Germinal center (tissue), 1 donor: ENCODE results near the gene IGF2BP1.

ENCODE experiments used
- DNase-seq: peaks from one replicate; pipeline ENCODE4 v3.0.0; 2012; ENCODE audit warnings: mixed read lengths, low spot score

The IGF2BP1 gene

DNA sequence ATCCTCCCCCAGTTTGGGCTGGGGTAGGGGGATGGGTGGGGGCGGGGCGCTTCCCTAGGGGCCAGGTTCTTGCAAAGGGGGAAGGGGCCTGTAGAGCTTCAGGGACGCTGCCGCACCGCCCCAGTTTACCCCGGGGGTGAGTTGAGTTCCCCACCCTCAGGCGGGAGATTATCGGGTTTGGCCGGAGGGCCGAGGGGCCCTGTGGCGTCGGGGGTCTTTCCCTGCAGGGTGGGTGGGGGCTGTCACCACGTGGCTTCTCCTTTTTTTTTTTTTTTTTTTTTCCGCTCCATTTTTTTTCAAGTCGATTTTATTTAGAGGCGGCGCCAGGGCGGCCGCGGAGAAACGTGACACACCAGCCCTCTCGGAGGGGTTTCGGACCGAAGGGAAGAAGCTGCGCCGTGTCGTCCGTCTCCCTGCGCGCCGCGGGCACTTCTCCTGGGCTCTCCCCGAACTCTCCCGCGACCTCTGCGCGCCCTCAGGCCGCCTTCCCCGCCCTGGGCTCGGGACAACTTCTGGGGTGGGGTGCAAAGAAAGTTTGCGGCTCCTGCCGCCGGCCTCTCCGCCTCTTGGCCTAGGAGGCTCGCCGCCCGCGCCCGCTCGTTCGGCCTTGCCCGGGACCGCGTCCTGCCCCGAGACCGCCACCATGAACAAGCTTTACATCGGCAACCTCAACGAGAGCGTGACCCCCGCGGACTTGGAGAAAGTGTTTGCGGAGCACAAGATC is at the start of gene IGF2BP1:
Gene IGF2BP1 (plus strand): TSS at position 283 of the 724 bp plus-strand sequence. CDS start 361 bp downstream, at position 644.
- peak; percentile 44 for DNase-seq

DNA sequence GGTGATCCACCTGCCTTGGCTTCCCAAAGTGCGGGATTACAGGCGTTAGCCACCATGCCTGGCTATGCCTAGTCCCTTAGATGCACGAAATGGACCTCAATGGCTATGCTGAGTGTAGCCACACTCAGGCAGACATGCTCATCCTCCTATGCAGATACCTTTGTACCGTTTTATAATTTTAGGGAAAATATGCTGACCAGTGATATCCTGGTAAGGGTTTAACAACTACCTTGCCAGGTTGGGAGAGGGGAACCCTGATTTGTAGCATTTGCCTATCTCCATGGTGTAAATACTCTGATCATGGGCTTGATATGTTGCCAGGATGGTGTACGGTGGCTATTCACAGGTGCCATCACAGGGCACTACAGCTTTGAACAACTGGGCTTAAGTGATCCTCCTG is 45.6 kb upstream of the IGF2BP1 start:
- no peak for DNase-seq

DNA sequence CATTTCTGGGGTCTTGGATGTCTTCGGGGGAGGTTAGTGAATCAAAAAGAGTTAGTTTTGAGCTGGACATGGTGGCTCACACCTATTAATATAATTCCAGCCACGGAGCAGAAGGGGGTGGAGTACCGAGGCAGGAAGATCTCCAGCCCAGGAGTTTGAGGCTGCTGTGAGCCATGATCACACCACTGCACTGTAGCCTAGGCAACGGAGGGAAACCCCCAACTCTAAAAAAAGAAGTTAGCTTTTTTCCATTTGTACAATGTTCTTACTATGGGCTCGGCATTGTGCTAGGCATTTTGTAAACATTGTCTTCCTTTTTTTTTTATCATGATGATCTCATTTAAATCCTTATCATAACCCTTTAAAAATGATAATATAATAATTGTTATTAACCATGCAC is 44.3 kb upstream of the IGF2BP1 start:
- DNase-seq = no peak

DNA sequence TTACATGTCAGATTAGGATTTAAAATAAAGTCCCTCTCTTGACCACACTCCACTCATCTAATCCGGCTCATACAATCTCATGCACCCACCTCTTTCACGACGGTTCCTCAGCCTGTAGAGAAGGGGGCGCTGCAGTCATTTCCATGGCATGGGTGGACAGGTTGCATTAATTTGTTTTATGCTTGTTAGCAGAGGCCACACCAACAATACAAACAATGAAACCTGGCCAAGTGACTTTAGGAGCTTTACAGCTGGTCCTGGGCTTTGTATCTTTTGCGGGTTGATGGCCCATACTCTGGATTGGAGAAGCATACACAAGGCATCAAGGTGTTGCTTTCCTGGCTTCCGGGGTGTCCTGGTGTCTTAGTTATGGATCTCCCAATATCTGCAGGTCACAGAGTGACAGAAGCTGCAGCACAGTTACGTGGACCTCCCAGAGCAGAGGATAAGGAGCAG is 42.9 kb upstream of the IGF2BP1 start:
- no peak for DNase-seq

DNA sequence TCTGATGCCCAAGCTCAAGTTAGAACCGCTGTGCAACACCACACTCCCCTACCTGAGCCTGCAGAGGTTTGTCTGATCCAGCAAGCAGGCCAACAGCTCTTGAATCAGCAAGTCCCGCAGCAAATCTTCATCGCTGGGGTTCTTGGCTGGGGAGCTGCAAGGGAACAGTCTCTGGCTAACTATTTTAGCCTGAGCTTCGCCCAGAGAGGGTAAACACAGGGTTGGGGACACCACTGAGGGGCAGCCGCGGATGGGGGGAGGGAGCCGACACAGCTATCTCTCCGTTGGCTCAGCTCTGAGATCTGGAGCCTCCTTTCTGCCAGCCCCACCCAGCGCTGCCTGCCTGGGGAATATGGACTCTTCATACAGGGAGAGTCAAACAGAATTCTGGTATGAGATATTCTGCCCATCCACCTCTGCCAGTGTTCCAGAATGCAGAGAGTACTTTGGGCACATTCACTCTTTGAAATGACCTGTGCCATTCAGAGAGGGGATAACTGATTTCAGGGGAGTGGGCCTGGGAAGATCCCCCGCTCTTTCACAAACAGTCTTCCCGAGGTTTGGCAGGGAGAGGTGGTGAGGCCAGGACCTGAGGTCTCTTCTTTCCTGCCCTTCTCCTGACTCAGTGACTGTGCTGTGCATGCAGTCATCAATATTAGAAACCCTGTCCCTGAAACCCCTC is 36.2 kb upstream of the IGF2BP1 start:
- DNase-seq = no peak

DNA sequence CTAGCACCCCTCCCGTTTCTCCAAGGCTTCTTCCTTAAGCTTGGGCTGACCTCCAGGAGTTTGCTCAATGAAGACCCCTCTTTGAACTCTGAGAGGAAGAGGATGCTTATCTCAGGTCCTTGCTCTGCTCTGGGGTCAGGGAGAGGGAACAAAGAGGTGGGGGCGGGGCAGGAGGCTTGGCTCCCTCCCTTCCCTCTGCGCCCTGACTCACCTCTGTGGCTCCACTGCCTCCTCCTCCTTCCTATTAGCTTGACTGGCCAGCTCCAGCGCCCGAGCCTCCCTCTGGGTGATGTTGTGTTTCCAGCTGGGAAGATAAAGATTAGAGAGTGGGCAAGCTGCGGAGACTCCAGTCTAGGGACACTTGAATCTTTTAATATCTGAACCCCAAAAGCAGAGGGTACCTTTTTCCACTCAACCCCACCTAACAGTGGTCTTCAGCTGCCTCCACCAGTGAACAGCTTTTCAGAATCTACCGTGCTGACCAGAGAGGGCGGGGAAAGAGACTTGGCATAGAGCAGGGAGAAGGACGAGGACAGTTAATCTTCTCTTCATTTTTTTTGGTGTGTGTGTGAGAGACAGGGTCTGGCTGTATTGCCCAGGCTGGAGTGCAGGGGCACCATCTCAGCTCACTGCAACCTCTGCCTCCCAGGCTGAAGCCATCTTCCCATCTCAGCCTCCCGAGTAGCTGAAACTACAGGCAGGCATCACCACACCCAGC is 35.5 kb upstream of the IGF2BP1 start:
- no peak for DNase-seq

DNA sequence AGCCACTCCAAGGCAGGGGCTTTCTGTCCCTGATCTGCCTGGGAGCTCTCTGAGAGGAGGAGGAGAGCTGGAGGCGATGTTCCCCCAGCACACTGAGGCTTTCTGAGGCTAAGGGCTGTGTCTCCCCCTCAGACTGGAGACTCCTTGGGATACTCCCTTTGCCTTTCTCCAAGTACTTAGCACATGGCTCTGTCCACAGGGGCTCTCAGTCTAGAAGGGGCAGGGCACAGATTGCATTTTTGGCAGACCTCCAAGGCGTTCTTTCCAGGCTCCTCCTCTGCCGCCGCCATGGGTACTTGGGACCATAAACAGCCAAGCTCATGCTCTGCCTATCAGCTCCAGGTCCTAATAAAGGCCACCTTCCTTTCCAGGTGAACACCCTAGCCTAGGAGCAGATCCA is 27.0 kb upstream of the IGF2BP1 start:
- DNase-seq = no peak

DNA sequence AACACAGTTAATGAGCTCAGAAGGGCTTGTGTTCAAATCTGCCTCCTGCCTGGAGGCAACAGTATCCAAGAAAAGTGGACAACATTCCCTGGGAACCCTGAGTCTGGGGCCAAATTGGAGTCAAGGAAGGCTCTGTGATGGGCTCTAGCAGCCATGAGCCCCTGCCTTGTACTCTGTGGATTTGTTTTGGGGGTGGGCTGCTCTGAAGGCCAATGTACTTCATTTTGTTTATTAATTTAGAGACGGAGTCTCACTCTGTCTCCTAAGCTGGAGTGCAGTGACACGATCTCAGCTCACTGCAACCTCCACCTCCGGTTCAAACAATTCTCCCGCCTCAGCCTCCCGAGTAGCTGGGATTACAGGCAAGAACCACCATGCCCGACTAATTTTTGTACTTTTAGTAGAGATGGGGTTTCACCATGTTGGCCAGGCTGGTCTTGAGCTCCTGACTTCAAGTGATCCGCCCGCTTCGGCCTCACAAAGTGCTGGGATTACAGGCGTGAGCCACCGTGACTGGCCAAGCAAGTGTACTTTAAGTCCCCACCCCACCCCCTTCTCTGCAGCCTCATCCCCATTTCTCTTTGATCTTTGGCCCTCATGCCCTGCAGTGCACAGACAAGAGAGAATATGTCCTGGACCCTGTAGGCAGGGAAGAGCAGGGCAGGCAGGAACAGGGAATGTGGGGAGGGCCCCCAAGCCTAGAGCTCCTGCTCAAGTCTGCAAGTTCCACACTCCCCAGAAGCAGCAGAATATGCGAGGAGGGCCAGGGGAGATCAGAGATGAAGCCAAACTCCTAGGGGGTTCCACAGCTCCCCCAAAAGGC is 26.1 kb upstream of the IGF2BP1 start:
- no peak for DNase-seq

DNA sequence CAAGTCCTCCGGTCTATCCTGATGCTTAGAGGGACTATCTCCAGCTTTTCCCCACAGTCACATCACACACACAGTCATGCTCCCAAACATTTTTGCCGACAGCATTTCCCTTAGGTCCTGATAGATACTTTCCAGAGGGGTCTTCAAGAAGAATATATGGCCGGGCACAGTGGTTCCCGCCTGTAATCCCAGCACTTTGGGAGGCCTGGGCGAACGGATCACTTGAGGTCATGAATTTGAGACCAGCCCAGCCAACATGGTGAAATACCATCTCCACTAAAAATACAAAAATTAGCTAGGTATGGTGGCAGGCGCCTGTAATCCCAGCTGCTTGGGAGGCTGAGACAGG is 24.5 kb upstream of the IGF2BP1 start:
- no peak for DNase-seq

DNA sequence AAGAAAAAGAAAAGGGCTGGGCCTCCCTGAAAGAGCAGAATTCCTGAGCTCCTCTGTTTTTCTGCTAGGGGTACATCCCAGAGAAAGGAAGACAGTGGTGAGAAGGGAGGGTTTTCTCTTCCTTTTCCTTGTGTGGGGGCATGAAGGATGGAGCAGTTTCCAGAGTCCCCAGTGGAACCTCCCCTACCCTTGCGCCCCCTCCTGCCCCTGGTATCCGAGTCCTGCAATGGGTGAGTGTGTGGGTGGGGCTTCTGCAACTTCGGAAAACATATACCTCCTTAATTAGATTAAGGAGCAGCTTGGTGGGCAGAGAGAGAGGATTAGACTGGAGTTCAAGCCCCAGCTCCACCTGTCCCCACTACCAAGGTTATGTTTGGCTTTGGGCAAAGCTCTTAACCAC is 23.4 kb upstream of the IGF2BP1 start:
- DNase-seq = no peak

DNA sequence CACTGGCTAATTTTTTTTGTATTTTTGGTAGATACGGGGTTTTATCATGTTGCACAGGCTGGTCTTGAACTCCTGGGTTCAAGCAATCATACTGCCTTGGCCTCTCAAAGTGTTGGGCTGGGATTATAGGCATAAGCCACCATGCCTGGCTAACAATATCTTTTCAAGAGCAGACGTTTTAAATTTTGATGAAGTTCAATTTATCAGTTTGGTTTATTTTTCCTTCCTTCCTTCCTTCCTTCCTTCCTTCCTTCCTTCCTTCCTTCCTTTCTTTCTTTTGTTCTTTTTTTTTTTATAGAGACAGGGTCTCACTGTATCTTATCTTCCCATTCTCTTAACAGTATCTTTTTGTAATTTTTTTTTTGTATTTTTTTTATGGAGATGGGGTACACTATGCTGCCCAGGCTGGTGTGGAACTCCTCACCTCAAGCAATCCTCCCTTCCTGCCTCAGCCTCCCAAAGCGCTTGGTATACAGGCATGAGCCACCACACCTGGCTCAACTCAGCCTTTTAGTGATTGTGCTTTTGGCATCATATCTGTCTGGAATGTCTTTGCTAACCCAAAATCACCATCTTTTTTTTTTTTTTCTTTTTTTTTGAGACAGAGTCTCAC is 15.2 kb upstream of the IGF2BP1 start:
- DNase-seq = no peak

DNA sequence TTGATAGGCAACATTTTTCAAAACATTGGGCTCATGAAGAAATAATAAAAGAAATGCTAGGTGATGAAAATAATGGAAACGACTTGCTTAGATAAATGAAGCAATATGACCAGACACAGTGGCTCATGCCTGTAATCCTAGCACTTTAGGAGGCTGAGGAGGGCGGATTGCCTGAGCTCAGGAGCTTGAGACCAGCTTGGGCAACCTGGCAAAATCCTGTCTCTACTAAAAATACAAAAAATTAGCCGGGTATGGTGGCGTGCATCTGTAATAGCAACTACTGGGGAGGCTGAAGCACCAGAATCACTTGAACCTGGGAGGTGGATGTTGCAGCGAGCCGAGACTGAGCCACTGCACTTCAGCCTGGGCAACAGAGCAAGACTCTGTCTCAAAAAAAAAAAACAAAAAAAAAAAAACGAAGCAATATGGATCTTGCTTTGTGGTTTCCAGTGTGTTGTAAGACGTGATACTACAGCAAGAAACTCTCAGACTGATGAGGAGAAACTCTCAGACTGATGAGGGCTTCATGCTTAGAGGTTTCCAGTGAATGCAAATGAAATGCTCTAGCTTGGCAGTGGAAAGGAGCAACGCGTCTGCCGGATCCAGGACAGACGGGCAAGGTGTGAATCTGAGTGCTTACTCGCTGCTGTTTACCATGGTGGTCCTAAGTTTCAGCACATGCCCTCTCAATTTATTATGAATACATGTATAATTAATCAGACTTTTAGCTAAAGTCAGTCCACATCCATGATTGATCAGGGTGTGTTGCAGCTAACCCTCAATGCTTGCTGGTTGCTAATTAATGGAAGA is 11.5 kb upstream of the IGF2BP1 start:
- DNase-seq = no peak

DNA sequence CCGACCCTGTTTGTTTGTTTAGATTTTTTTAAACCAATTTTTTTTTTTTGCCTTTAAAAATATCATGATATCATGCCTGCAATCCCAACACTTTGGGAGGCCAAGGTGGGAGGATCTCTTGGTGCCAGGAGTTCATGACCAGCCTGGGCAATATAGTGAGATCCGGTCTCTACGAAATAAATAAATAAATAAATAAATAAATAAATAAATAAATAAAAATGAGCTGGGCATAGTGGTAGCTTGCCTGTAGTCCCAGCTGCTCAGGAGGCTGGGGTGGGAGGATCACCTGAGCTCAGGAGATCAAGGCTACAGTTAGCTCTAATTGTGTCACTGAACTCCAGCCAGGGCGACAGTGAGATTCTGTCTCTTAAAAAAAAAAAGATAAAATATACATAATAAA is 8.1 kb upstream of the IGF2BP1 start:
- DNase-seq = no peak

DNA sequence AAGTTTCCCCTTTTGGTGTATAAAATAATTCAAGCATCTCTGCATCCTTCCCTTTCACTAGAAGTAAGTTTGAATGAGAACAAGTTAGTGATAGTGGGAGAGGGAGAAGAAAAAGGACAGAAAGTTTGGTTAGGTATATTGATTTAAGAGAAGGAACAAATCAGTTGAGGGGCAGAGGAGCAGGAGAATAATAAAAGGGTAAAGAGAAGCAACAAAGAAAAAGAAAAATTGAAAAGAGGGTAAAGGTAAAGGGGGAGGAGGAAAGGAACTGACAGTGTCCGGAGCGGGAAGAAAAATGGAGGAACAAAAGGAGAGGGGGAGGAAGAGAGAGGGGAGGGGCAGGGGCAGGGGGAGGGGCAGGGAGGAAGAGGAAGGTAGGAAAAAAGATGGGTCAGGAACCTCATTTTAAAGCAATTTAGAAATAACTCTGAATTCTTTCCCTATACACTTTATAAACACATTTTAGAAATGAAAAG is 6.3 kb upstream of the IGF2BP1 start:
- no peak for DNase-seq

DNA sequence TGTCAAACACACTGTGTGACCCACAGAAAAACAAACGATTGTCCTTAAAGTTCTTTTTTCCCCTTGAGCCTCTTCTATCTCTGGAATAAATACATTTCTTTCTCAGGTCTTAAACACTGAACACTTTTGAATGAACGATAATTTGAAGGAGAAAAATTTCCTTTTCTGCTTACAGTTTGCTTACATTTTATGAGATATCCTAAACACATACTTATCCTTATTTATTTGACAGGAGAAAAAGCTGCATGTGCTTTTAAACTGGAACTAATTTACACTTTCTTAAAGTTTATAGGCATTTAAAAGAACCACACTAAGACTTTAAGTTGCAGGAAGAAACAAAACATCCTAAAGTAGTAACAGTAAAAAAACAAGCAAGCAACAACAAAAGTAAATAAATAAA is 4.7 kb upstream of the IGF2BP1 start:
- DNase-seq = no peak

DNA sequence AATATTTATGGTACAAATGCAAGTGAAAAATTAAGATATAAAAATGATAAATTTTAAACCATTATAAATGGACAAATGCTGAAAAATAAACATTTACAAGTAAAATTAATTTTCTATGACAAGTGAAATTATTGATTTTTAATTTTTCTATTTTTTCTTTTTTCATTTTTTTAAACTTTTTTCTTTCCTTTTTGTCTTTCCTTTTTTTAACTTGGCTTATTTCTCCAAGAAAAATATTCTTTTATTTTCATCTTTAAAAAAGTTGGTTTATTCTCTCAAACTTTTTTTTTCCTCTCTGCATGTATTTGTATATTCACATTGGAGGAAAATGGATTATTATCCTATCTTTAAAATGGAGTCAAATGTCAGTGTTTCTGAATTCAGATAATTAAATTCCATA is 3.9 kb upstream of the IGF2BP1 start:
- DNase-seq = no peak

DNA sequence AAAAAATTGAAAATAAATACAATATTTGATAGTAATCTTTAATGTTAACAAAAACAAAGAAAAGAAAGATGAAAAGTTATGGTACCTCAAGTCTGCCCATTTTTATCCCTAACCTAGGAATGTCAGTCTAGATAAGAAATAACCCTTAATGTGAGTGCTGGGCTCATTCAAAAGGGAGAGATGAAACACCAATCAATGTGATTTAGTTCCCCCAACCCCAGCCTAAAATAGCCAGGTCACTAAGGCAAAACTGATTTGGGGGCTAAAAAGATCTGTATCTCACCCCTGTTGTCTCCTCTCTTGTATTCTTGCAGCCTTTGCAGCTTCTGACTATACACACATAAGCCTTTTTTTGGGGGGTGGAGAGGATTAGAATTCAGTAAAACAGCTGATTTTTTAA is 3.2 kb upstream of the IGF2BP1 start:
- no peak for DNase-seq

DNA sequence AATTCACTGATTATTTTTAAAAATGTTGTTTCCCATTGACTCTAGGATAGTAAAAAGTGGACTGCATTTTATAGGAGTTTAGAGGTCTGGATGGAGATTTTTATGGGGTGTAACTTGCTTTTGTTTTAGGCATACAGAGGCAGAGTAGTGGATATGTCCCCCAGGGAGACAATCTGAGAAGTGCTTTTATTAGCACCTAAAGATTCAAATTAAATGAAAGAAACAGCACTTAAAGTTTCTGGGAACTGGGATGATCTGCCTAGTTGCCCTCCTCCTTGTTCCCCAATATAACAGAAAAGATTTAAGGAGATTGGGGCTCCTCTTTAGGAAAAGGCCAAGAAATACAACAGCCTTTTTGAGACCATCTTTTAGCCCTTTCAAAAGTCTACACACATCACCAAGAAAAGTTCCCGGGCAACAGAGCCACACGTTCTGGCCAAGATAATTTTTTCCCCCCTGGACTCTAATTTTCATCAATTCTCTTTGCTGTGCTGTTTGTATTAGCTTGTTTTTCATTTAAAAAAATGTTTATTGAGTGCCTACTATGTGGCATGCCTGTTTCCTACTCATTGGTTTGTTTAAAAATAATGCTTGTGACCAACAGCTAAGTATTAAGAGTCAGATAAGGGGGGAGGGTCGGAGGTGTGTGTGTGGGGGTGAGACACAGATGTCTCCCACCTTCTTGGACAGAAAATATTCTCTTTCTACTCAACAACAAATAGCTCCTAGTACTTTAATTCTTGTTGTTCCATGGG is 2.5 kb upstream of the IGF2BP1 start:
- no peak for DNase-seq

DNA sequence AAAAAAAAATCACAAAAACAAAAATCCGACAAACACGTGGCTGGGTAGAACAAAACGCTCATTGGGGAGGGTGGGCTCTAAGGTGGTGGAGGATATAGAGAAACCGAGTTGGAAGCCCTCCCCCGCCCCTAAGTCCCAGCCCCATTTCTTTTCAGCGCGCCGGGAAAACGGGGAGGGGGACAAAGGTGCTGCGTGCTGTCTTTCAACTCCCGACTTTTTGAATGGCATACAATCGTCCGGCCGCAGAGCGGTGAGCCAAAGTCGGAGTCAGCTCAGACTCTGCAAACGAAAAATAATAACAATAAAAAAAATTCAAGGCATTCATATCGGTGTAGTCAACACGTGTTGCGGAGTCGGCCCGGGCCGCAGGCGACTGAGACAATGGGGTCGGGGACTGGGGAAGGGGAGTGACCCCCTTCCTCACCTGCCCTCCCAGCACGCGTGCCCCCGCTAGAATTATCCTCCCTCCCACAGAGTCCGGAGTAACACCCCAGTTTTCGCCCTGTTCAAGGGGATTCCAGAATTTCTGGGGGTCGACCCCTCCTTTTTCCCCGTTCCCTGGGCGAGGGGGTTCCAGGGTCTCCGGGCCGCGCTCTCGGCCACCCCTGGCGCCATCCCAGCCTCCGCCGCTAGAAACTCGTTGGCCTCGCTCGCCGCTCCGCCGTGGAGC is 1.7 kb upstream of the IGF2BP1 start:
- DNase-seq = no peak
